Measurements from ENCODE around the gene SSBP2.

The SSBP2 gene

GRCh38 chr5:81534441-81534840 lies 216.5 kb downstream of the SSBP2 start:
- H3K27ac Mint-ChIP-seq, result peak overlapping the region; percentile 80
- peaks cover 9% of the 10 kb centered on the region for H3K9me3 Mint-ChIP-seq
- H3K36me3 Mint-ChIP-seq (ENCODE audit: low read depth), result peaks cover 38% of the 10 kb centered on the region
- TF ChIP-seq, protein P1, sequence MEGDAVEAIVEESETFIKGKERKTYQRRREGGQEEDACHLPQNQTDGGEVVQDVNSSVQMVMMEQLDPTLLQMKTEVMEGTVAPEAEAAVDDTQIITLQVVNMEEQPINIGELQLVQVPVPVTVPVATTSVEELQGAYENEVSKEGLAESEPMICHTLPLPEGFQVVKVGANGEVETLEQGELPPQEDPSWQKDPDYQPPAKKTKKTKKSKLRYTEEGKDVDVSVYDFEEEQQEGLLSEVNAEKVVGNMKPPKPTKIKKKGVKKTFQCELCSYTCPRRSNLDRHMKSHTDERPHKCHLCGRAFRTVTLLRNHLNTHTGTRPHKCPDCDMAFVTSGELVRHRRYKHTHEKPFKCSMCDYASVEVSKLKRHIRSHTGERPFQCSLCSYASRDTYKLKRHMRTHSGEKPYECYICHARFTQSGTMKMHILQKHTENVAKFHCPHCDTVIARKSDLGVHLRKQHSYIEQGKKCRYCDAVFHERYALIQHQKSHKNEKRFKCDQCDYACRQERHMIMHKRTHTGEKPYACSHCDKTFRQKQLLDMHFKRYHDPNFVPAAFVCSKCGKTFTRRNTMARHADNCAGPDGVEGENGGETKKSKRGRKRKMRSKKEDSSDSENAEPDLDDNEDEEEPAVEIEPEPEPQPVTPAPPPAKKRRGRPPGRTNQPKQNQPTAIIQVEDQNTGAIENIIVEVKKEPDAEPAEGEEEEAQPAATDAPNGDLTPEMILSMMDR (IDR thresholded peaks at IDR 0.05), result no peak
- DNase-seq, result no peak
- H3K4me3 Mint-ChIP-seq, result no peak overlapping the region
- no peaks in the 10 kb centered on the region for H3K27me3 Mint-ChIP-seq (ENCODE audit: low read depth, poor library complexity)
- peaks cover 10% of the 10 kb centered on the region for H3K4me1 Mint-ChIP-seq

GRCh38 chr5:81533629-81534405 lies 217.1 kb downstream of the SSBP2 start:
- H3K27me3 Mint-ChIP-seq (ENCODE audit: low read depth, poor library complexity), result no peaks in the 10 kb centered on the region
- TF ChIP-seq, protein P1 (IDR thresholded peaks at IDR 0.05), result no peak
- H3K4me1 Mint-ChIP-seq, result peaks cover 10% of the 10 kb centered on the region
- H3K4me3 Mint-ChIP-seq, result no peak overlapping the region
- H3K27ac Mint-ChIP-seq, result peak overlapping the region; percentile 80
- H3K36me3 Mint-ChIP-seq (ENCODE audit: low read depth), result peaks cover 32% of the 10 kb centered on the region
- no peak for DNase-seq
- H3K9me3 Mint-ChIP-seq, result peaks cover 3% of the 10 kb centered on the region

DNA sequence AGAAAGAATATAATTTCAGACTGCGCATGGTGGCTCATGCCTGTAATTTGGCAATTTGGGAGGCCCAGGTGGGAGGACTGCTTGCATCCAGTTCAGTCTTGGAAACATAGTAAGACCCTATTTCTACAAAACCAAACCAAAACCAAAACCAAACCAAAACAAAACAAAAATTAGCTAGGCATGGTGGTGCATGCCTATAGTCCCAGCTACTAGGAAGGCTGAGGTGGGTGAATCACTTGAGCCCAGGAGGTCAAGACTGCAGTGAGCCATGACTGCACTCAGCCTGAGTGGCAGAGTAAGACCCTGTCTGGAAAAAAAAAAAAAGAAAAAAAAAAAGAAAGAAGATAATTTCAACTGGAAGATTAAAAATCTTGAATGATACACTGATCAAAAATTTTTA lies 220.0 kb downstream of the SSBP2 start:
- Mint-ChIP-seq H3K4me3 (no peak overlapping the region), H3K27ac (no peak overlapping the region), H3K9me3 (no peaks in the 10 kb centered on the region), H3K36me3 (ENCODE audit: low read depth) (peaks cover 4% of the 10 kb centered on the region), H3K4me1 (peaks cover 10% of the 10 kb centered on the region), H3K27me3 (ENCODE audit: low read depth, poor library complexity) (no peaks in the 10 kb centered on the region)
- no peak for DNase-seq
- TF ChIP-seq, protein P1 (IDR thresholded peaks at IDR 0.05), result no peak

GRCh38 chr5:81525690-81526089 lies 225.2 kb downstream of the SSBP2 start:
- no peak overlapping the region for H3K4me3 Mint-ChIP-seq

GRCh38 chr5:81524015-81524414 lies 226.9 kb downstream of the SSBP2 start:
- no peak for DNase-seq
- no peaks in the 10 kb centered on the region for H3K36me3 Mint-ChIP-seq (ENCODE audit: low read depth)
- TF ChIP-seq, protein P1 (IDR thresholded peaks at IDR 0.05), result no peak
- no peak overlapping the region for H3K27ac Mint-ChIP-seq
- no peaks in the 10 kb centered on the region for H3K9me3 Mint-ChIP-seq
- H3K4me3 Mint-ChIP-seq, result no peak overlapping the region
- peaks cover 4% of the 10 kb centered on the region for H3K4me1 Mint-ChIP-seq
- H3K27me3 Mint-ChIP-seq (ENCODE audit: low read depth, poor library complexity), result no peaks in the 10 kb centered on the region

More at GRCh38 chr5:81525690-81526089, 225.2 kb downstream of the SSBP2 start:
- Mint-ChIP-seq H3K9me3 (no peaks in the 10 kb centered on the region), H3K36me3 (ENCODE audit: low read depth) (no peaks in the 10 kb centered on the region), H3K27me3 (ENCODE audit: low read depth, poor library complexity) (no peaks in the 10 kb centered on the region), H3K4me1 (peaks cover 4% of the 10 kb centered on the region), H3K27ac (peak overlapping the region; percentile 36)
- DNase-seq, result no peak
- TF ChIP-seq, protein P1 (IDR thresholded peaks at IDR 0.05), result no peak

DNA sequence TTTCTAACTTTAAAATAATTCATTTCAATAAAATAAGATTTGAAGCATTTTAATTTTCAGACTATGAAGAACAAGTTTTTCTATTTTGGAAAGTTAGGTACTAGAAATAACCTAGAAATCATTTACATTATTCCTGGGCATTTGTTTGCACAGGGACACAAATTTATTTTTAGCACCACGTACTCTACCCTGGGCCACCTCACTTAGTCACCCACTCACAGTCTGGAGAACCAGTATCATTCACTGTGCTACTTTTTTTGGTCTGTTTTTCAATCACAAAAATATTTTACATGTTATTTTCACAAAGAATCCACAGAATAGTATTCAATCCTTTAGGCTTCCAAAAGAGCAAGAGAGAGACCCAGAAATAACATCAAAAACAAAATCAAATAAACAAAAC lies 228.3 kb downstream of the SSBP2 start:
- TF ChIP-seq, protein P1 (IDR thresholded peaks at IDR 0.05), result no peak
- DNase-seq, result no peak
- Mint-ChIP-seq H3K36me3 (ENCODE audit: low read depth) (no peaks in the 10 kb centered on the region), H3K27ac (no peak overlapping the region), H3K4me1 (peaks cover 4% of the 10 kb centered on the region), H3K9me3 (no peaks in the 10 kb centered on the region), H3K27me3 (ENCODE audit: low read depth, poor library complexity) (no peaks in the 10 kb centered on the region), H3K4me3 (no peak overlapping the region)

Measured in nephron progenitor cell (in vitro differentiated cells).